ENCODE data around the gene AKR1C4.

The AKR1C4 gene

DNA sequence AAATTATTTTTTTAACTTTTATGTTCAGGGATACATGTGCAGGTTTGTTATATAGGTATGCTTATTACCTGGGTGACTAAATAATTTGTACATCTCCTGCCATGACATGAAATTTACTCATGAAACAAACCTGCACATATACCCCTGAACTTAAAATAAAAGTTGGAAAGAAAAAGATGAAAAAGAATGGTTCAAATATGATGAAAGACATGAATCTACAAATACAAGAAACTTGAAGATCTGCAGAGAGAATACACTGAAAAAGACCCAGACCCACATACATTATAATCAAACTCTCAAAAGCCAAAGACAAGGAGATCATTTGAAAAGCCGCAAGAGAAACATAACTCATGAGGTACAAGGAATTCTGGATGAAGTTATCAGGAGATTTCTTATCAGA lies 70.2 kb downstream of the AKR1C4 start:
- no peak for DNase-seq (ENCODE audit: low read depth in 2 of 2)

GRCh38 chr10:5268234-5268633 lies 71.6 kb downstream of the AKR1C4 start:
- DNase-seq (ENCODE audit: low read depth in 2 of 2) = no peak
